ENCODE measurements around the gene ATP10B. TPM values are rescaled to one million over a fixed set of nuclear protein-coding genes. Genes with fewer than 3 reads are reported as not detected.

ATP10B gene
- total and polyA plus RNA-seq, 2 of the 8 experiments (the other 6 are each of a cell fraction or from before 2014, with no cell fraction given), result 0.06 to 0.11 TPM

GRCh38 chr5:160543395-160543794 lies 308.6 kb downstream of the ATP10B start:
- no peak overlapping the region for H3K14ac ChIP-seq (ENCODE audit: insufficient read length)
- H4K91ac ChIP-seq (replicated peaks; ENCODE audit: insufficient read length, low read length), result no peak overlapping the region
- FAIRE-seq (no peak), DNase-seq (ENCODE audit: low read depth in 1 of 2, low spot score in 2 of 2) (no peak)
- no peaks in the 10 kb centered on the region; the same call in 1 of the 2 replicates for H3K23me2 ChIP-seq (ENCODE audit: low read depth, low read length)
- no peak overlapping the region for H3K9ac ChIP-seq (replicated peaks in 1 of 4; ENCODE audit: extremely low read depth in 1 of 4, low read depth in 3 of 4, low read length in 3 of 4)
- H4K5ac ChIP-seq (ENCODE audit: insufficient read length, low read depth, low read length), result no peak overlapping the region
- H3K79me1 ChIP-seq (ENCODE audit: low read depth, low read length), result no peaks in the 10 kb centered on the region
- POLR2A ChIA-PET (ENCODE audit: partially characterized antibody), result no interaction called here
- H3K4me3 ChIP-seq (ENCODE audit: extremely low read depth in 1 of 4, insufficient read depth in 2 of 4, low read depth in 3 of 4, low read length in 4 of 4), result no peak overlapping the region
- H3K27me3 ChIP-seq (replicated peaks in 1 of 4; ENCODE audit: control insufficient read depth in 3 of 4, extremely low read depth in 1 of 4, insufficient read depth in 3 of 4, low read length in 3 of 4), result no peaks in the 10 kb centered on the region
- H3K4me1 ChIP-seq (replicated peaks in 1 of 4; ENCODE audit: control insufficient read depth in 3 of 4, insufficient read depth in 4 of 4, low read length in 3 of 4), result no peaks in the 10 kb centered on the region
- H3K27ac ChIP-seq (ENCODE audit: low read depth, low read length), result no peak overlapping the region
- no peaks in the 10 kb centered on the region for H3K79me2 ChIP-seq (ENCODE audit: control insufficient read depth in 1 of 2, insufficient read depth in 2 of 2, low read length in 2 of 2)
- no peak overlapping the region for H2BK15ac ChIP-seq (ENCODE audit: low read length)
- H2BK120ac ChIP-seq (replicated peaks; ENCODE audit: low read depth, low read length), result no peak overlapping the region
- H3K4ac ChIP-seq (replicated peaks; ENCODE audit: insufficient read length, low read depth, low read length), result no peak overlapping the region
- H3K9me3 ChIP-seq (ENCODE audit: insufficient read depth in 2 of 2, low read depth in 1 of 2, low read length in 1 of 2), result no peaks in the 10 kb centered on the region
- no peaks in the 10 kb centered on the region for H3K36me3 ChIP-seq (ENCODE audit: control insufficient read depth in 2 of 4, insufficient read depth in 4 of 4, low read length in 3 of 4)
- H3K56ac ChIP-seq (replicated peaks; ENCODE audit: insufficient read length, low read depth, low read length), result no peak overlapping the region
- H2BK12ac ChIP-seq (ENCODE audit: low read depth, low read length), result no peak overlapping the region
- no peak overlapping the region for H3K23ac ChIP-seq (ENCODE audit: insufficient read length)
- CTCF ChIA-PET (ENCODE audit: partially characterized antibody), result interaction anchor here (1.9 to 2.5 kb wide), 2 partner anchors 36 to 104 kb away, joined by 4 to 9 read pairs; no protein-coding TSS in a partner anchor
- no peak overlapping the region for H4K8ac ChIP-seq (ENCODE audit: extremely low read depth, insufficient read depth, low read length)
- H2BK20ac ChIP-seq (ENCODE audit: low read length), result no peak overlapping the region
- H2BK5ac ChIP-seq (ENCODE audit: low read depth, low read length), result no peak overlapping the region
- H3K4me2 ChIP-seq (ENCODE audit: insufficient read depth in 1 of 2, low read depth in 2 of 2, low read length in 2 of 2), result no peak overlapping the region
- H3K18ac ChIP-seq (ENCODE audit: extremely low read depth, low read length), result no peak overlapping the region
- H2AFZ ChIP-seq (ENCODE audit: low read length), result no peak overlapping the region
- TF ChIP-seq RXRA (IDR thresholded peaks at IDR 0.05; ENCODE audit: insufficient read depth, low read depth, low read length) (no peak), SP4 (IDR thresholded peaks at IDR 0.05; ENCODE audit: low read length) (no peak), EZH2 (IDR thresholded peaks at IDR 0.05; ENCODE audit: low read depth, low read length, severe bottlenecking) (no peak), NRF1 (IDR thresholded peaks at IDR 0.05; ENCODE audit: low read depth, low read length) (no peak), TAF7 (optimal IDR thresholded peaks at IDR 0.05; ENCODE audit: borderline replicate concordance, low read depth, low read length) (no peak), SRF (IDR thresholded peaks at IDR 0.05; ENCODE audit: low read depth, low read length) (no peak), JUN (IDR thresholded peaks at IDR 0.05; ENCODE audit: low read depth, low read length) (no peak)
- no peaks in the 10 kb centered on the region for H4K20me1 ChIP-seq (replicated peaks in 1 of 2; ENCODE audit: control insufficient read depth in 1 of 2, insufficient read depth in 2 of 2, low read length in 2 of 2)
- H2AK5ac ChIP-seq (ENCODE audit: low read depth, low read length), result no peak overlapping the region
- 88% methylated on average over 1 of the region's 1 CpG; no CpG with 5 or more reads in 1 of the 2 experiments for WGBS, 2 experiments (ENCODE audit: extremely low coverage in 1 of 2, insufficient coverage in 1 of 2, insufficient read length in 1 of 2, insufficient replicate concordance in 2 of 2, low coverage in 1 of 2, low lambda C conversion rate in 2 of 2, missing lambda C conversion rate in 1 of 2)

Measured in H1 (cell line).